ENCODE results near the gene PLPP4.
A peak's percentile ranks its signal among the peaks of the same experiment; 100 is the strongest.
"Not testable (repeated sequence)": the region's sequence is repeated elsewhere in the genome, so short reads cannot be mapped to it uniquely, and the experiment has no call there.

Gene PLPP4

GRCh38 chr10:120486671-120487205, 29.7 kb downstream of the PLPP4 start:
- DNase-seq (ENCODE audit: low read depth in 2 of 2): no peak

- DNase-seq (ENCODE audit: low read depth in 2 of 2): no peak
These were observed 33.3 kb downstream of the PLPP4 start for GRCh38 chr10:120490288-120490687.

- no peak for DNase-seq (ENCODE audit: low read depth in 2 of 2)
These were observed 35.3 kb downstream of the PLPP4 start for GRCh38 chr10:120492346-120492745.

GRCh38 chr10:120493411-120494312, 36.6 kb downstream of the PLPP4 start:
- no peak for DNase-seq (ENCODE audit: low read depth in 2 of 2)

GRCh38 chr10:120494313-120494710, 37.3 kb downstream of the PLPP4 start:
- no peak for DNase-seq (ENCODE audit: low read depth in 2 of 2)

GRCh38 chr10:120495226-120496009, 38.4 kb downstream of the PLPP4 start:
- no peak for DNase-seq (ENCODE audit: low read depth in 2 of 2)

- DNase-seq (ENCODE audit: low read depth in 2 of 2): no peak
These were observed 42.9 kb downstream of the PLPP4 start for GRCh38 chr10:120499883-120500282.

GRCh38 chr10:120503689-120504088, 46.7 kb downstream of the PLPP4 start:
- DNase-seq (ENCODE audit: low read depth in 2 of 2): no peak

- DNase-seq (ENCODE audit: low read depth in 2 of 2): not testable (repeated sequence)
These were observed 47.2 kb downstream of the PLPP4 start for GRCh38 chr10:120504227-120504626.

- no peak for DNase-seq (ENCODE audit: low read depth in 2 of 2)
These were observed 48.0 kb downstream of the PLPP4 start for GRCh38 chr10:120505056-120505455.

GRCh38 chr10:120505866-120506265, 48.8 kb downstream of the PLPP4 start:
- no peak for DNase-seq (ENCODE audit: low read depth in 2 of 2)

GRCh38 chr10:120506674-120507073, 49.6 kb downstream of the PLPP4 start:
- no peak for DNase-seq (ENCODE audit: low read depth in 2 of 2)

- no peak for DNase-seq (ENCODE audit: low read depth in 2 of 2)
These were observed 50.1 kb downstream of the PLPP4 start for GRCh38 chr10:120507175-120507574.

GRCh38 chr10:120507651-120508050, 50.6 kb downstream of the PLPP4 start:
- DNase-seq (ENCODE audit: low read depth in 2 of 2): no peak

GRCh38 chr10:120508393-120508792, 51.4 kb downstream of the PLPP4 start:
- no peak for DNase-seq (ENCODE audit: low read depth in 2 of 2)

GRCh38 chr10:120508966-120509365, 51.9 kb downstream of the PLPP4 start:
- no peak for DNase-seq (ENCODE audit: low read depth in 2 of 2)

- no peak for DNase-seq (ENCODE audit: low read depth in 2 of 2)
These were observed 54.1 kb downstream of the PLPP4 start for GRCh38 chr10:120511165-120511564.

- DNase-seq (ENCODE audit: low read depth in 2 of 2): no peak
These were observed 56.3 kb downstream of the PLPP4 start for GRCh38 chr10:120513307-120513796.

- DNase-seq (ENCODE audit: low read depth in 2 of 2): peak in 1 of 2 donors; percentile 2
These were observed 57.1 kb downstream of the PLPP4 start for GRCh38 chr10:120514035-120514620.

GRCh38 chr10:120514959-120515358, 57.9 kb downstream of the PLPP4 start:
- DNase-seq (ENCODE audit: low read depth in 2 of 2): no peak

GRCh38 chr10:120515741-120516140, 58.7 kb downstream of the PLPP4 start:
- DNase-seq (ENCODE audit: low read depth in 2 of 2): no peak

GRCh38 chr10:120516426-120516825, 59.4 kb downstream of the PLPP4 start:
- no peak for DNase-seq (ENCODE audit: low read depth in 2 of 2)

Data from activated CD4-positive, alpha-beta T cell treated with anti-CD3 and anti-CD28 coated beads for 24 hours (primary cell).